ENCODE results near the gene ABCC11. TPM values are rescaled to one million over a fixed set of nuclear protein-coding genes. Genes with fewer than 3 reads are reported as not detected.
"Not testable (repeated sequence)": the region's sequence is repeated elsewhere in the genome, so short reads cannot be mapped to it uniquely, and the experiment has no call there.

The ABCC11 gene
- total RNA-seq, 1 experiment from 2014 or later, result 0.44 TPM

GRCh38 chr16:48244080-48244862 lies 3.1 kb downstream of the ABCC11 start, which contains the start of gene LONP2:
Gene LONP2, plus strand, starts transcription at chr16:48244300. Its CDS starts 89 bp downstream, at chr16:48244389.
- H3K27me3 Mint-ChIP-seq (ENCODE audit: insufficient read depth, unreplicated experiment), result no peaks in the 10 kb centered on the region
- H3K36me3 Mint-ChIP-seq (ENCODE audit: insufficient read depth, unreplicated experiment), result peaks cover 7% of the 10 kb centered on the region
- peak within 1 kb of the TSS; percentile 91 for H3K27ac Mint-ChIP-seq (ENCODE audit: low read depth, unreplicated experiment)
- POLR2A ChIA-PET, result interaction anchor here (0.7 to 1.9 kb wide), 17 partner anchors 8 to 1271 kb away, joined by 3 to 8 read pairs (median 4); partner anchors contain the start of genes DNAJA2 and SIAH1
- DNase-seq (ENCODE audit: unreplicated experiment), result peak; percentile 92
- peak within 1 kb of the TSS; percentile 91 for H3K4me3 Mint-ChIP-seq (ENCODE audit: unreplicated experiment)
- intact Hi-C loops (cut with micrococcal nuclease), result loop anchor here (2.0 kb wide), 1 partner anchor 379 kb away; no protein-coding TSS in a partner anchor
- no TSS peak for BruUV-seq (replicated peaks)
- CTCF ChIA-PET, result interaction anchor here (0.6 kb wide), 2 partner anchors 1279 to 1921 kb away, joined by 3 to 6 read pairs; no protein-coding TSS in a partner anchor
- peaks cover 15% of the 10 kb centered on the region for H3K4me1 Mint-ChIP-seq (ENCODE audit: insufficient read depth, unreplicated experiment)
- TF ChIP-seq, protein P1, sequence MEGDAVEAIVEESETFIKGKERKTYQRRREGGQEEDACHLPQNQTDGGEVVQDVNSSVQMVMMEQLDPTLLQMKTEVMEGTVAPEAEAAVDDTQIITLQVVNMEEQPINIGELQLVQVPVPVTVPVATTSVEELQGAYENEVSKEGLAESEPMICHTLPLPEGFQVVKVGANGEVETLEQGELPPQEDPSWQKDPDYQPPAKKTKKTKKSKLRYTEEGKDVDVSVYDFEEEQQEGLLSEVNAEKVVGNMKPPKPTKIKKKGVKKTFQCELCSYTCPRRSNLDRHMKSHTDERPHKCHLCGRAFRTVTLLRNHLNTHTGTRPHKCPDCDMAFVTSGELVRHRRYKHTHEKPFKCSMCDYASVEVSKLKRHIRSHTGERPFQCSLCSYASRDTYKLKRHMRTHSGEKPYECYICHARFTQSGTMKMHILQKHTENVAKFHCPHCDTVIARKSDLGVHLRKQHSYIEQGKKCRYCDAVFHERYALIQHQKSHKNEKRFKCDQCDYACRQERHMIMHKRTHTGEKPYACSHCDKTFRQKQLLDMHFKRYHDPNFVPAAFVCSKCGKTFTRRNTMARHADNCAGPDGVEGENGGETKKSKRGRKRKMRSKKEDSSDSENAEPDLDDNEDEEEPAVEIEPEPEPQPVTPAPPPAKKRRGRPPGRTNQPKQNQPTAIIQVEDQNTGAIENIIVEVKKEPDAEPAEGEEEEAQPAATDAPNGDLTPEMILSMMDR (IDR thresholded peaks at IDR 0.05; ENCODE audit: unreplicated experiment), result no peak
- no peaks in the 10 kb centered on the region for H3K9me3 Mint-ChIP-seq (ENCODE audit: unreplicated experiment)

GRCh38 chr16:48240147-48240546 lies 7.2 kb downstream of the ABCC11 start:
- H3K9me3 Mint-ChIP-seq (ENCODE audit: unreplicated experiment); H3K27ac Mint-ChIP-seq (ENCODE audit: low read depth, unreplicated experiment); DNase-seq (ENCODE audit: unreplicated experiment); BruUV-seq (replicated peaks); H3K4me3 Mint-ChIP-seq (ENCODE audit: unreplicated experiment); H3K36me3 Mint-ChIP-seq (ENCODE audit: insufficient read depth, unreplicated experiment); H3K27me3 Mint-ChIP-seq (ENCODE audit: insufficient read depth, unreplicated experiment); intact Hi-C loops (cut with micrococcal nuclease); POLR2A ChIA-PET; H3K4me1 Mint-ChIP-seq (ENCODE audit: insufficient read depth, unreplicated experiment): not testable (repeated sequence)
- CTCF ChIA-PET, result interaction anchor here (1.1 kb wide), 1 partner anchor 10 kb away, joined by 3 read pairs; no protein-coding TSS in a partner anchor

DNA sequence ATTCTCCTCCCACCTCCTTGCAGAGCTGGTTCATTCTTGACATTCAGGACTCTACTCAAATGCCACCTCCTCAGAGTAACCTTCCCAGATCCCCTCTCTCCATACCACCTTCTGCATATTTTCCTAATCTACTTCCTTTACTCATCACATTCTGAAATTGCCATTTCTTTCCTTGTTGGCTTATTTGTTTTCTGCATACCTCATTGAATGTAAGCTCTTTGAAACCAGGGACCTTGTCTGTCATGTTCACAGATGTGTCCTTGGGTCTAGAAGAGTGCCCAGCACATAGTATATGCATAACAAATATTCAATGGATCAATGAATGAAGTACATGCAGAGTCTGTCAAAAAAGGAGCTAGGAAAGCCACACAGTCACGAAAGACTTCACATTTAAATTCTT lies 11.1 kb downstream of the ABCC11 start:
- ChIA-PET POLR2A (interaction anchor here (0.6 kb wide), 1 partner anchor 238 kb away, joined by 3 read pairs; no protein-coding TSS in a partner anchor), CTCF (interaction anchor here (1.1 to 1.4 kb wide), 2 partner anchors 30 to 35 kb away, joined by 4 to 5 read pairs; no protein-coding TSS in a partner anchor)
- TF ChIP-seq, protein P1 (IDR thresholded peaks at IDR 0.05; ENCODE audit: unreplicated experiment), result no peak
- Mint-ChIP-seq H3K36me3 (ENCODE audit: insufficient read depth, unreplicated experiment) (no peaks in the 10 kb centered on the region), H3K27me3 (ENCODE audit: insufficient read depth, unreplicated experiment) (no peaks in the 10 kb centered on the region), H3K4me3 (ENCODE audit: unreplicated experiment) (no peak overlapping the region), H3K27ac (ENCODE audit: low read depth, unreplicated experiment) (no peak overlapping the region), H3K9me3 (ENCODE audit: unreplicated experiment) (no peaks in the 10 kb centered on the region), H3K4me1 (ENCODE audit: insufficient read depth, unreplicated experiment) (no peaks in the 10 kb centered on the region)
- DNase-seq (ENCODE audit: unreplicated experiment), result no peak
- no TSS peak for BruUV-seq (replicated peaks)
- intact Hi-C loops (cut with micrococcal nuclease), result no loop called here

- POLR2A ChIA-PET, result interaction anchor here (1.1 kb wide), 1 partner anchor 8 kb away, joined by 3 read pairs; the partner anchor contains the start of gene LONP2
- intact Hi-C loops (cut with micrococcal nuclease), result no loop called here
- Mint-ChIP-seq H3K9me3 (ENCODE audit: unreplicated experiment) (no peaks in the 10 kb centered on the region), H3K36me3 (ENCODE audit: insufficient read depth, unreplicated experiment) (no peaks in the 10 kb centered on the region), H3K27me3 (ENCODE audit: insufficient read depth, unreplicated experiment) (no peaks in the 10 kb centered on the region), H3K4me3 (ENCODE audit: unreplicated experiment) (no peak overlapping the region), H3K27ac (ENCODE audit: low read depth, unreplicated experiment) (no peak overlapping the region), H3K4me1 (ENCODE audit: insufficient read depth, unreplicated experiment) (no peaks in the 10 kb centered on the region)
- TF ChIP-seq, protein P1 (IDR thresholded peaks at IDR 0.05; ENCODE audit: unreplicated experiment), result no peak
- DNase-seq (ENCODE audit: unreplicated experiment), result no peak
- no TSS peak for BruUV-seq (replicated peaks)
- CTCF ChIA-PET, result interaction anchor here (0.5 to 1.4 kb wide), 4 partner anchors 29 to 1212 kb away, joined by 3 to 5 read pairs (median 4); no protein-coding TSS in a partner anchor
Measured at GRCh38 chr16:48235556-48236136, 11.7 kb downstream of the ABCC11 start.

Measured in MCF 10A (cell line).